HG03354 (cell line): ENCODE measurements around the gene PNPT1.
"Not testable (repeated sequence)": the region's sequence is repeated elsewhere in the genome, so short reads cannot be mapped to it uniquely, and the experiment has no call there.

Experiments used
- ATAC-seq: cut with Tn5 transposase; IDR thresholded peaks from one replicate; pipeline ENCODE4 v1.9.1; 2021; ENCODE audit warnings: mild to moderate bottlenecking; ENCODE audit not compliant: unreplicated experiment, poor library complexity, severe bottlenecking

PNPT1 gene

GRCh38 chr2:55604027-55604565 lies 89.5 kb downstream of the PNPT1 start:
- no peak for ATAC-seq

DNA sequence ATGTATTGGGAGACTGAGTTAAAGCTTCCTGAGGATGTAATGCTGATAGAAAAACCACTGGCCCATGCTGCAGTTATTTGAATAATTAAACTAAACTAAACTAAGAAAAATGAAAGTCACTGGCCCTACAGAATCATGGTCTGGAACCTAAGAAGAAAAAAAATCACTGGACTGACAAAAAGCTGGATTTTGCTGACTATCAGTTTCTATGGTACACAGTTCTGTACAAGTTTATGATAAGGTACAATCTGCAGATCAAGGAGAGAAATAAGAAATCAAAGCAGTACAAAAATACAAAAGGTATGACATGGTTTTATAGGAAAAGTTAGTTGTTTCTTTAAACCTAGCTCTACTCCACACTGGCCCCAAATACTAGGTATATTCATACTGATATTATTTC lies 91.8 kb downstream of the PNPT1 start:
- ATAC-seq, result no peak

- ATAC-seq, result no peak
These were observed 95.4 kb downstream of the PNPT1 start for GRCh38 chr2:55598056-55598795.

GRCh38 chr2:55596795-55597194 lies 96.8 kb downstream of the PNPT1 start:
- ATAC-seq, result not testable (repeated sequence)

DNA sequence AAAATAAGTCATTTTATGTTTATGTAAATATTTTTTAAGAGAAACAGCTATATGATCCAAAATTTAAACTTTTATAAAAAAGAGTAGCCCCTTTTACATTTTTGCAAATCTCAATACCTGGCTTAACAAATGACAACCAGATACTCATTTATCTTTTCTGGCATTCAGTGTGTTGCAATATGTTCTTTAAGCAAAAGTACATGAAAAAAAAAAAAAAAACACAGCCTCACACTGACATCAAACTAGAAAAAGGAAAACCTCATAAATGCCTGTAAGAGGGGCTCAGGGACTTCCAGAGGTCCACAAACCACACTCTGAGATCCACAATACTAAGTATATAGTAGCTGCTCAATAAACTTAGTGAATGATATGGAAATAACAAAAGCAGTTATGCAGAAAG lies 98.1 kb downstream of the PNPT1 start:
- ATAC-seq, result no peak

DNA sequence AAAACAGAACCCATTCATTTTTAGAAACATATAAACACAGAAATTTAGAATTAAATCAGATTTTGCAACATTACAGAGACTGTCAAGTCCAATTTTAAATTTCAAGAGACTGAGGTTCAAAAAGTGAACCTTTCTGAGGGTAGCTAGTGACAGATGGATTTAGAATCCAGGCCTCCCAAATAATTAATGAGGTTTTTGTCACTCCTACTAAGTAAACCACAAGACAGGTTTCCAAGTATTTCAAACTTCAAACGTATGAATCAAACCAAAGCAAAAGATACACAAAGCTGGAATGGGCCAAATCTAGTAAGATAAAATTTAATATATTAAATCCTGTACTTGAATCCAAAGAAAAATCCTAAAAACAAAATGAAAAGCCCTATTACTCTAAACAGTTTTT lies 101.5 kb downstream of the PNPT1 start:
- ATAC-seq, result no peak

DNA sequence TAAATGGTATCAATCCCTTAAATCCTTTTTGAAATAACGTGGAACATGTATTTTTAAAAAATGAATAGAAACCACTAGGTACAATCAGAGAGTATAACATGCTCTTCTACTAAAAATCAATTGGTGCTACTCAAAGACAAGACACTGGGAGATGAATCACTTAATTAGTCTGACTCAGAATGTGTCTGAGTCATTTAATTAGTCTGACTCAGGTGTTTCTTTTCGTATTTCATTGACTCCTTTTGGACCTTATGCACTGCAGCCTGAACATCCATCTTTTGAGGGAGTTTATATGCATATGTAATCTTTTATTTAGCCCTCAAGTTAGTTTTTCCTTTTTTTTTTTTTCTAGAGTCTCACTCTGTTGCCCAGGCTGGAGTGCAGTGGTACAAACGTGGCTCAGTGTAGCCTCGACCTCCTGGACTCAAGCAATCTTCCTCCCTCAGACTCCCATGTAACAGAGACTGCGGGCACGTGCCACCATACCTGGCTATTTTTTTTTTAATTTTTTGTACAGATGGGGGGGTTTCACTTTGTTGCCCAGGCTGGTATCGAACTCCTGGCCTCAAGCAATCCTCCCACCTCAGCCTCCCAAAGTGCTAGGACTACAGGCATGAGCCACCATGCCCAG lies 102.7 kb downstream of the PNPT1 start:
- peak; percentile 89 for ATAC-seq

GRCh38 chr2:55585451-55586080 lies 108.1 kb downstream of the PNPT1 start:
- ATAC-seq, result no peak
